Erythroblast (primary cell): ENCODE data around the gene RPA1.
A peak's percentile ranks its signal among the peaks of the same experiment; 100 is the strongest.
"Not testable (repeated sequence)": the region's sequence is repeated elsewhere in the genome, so short reads cannot be mapped to it uniquely, and the experiment has no call there.

Experiments used
- DNase-seq, 2 experiments: peaks; one replicate each; lab custom pipeline; 2025; lab: John Stamatoyannopoulos, UW
- GATA1 ChIP-seq: IDR thresholded peaks from 2 replicates; pipeline ENCODE4 v1.6.1; 2011; ENCODE audit warnings: low read depth, mild to moderate bottlenecking, control low read depth, low read length, moderate library complexity
- POLR2A ChIP-seq: IDR thresholded peaks from 2 replicates; pipeline ENCODE4 v1.6.1; 2011; ENCODE audit warnings: mild to moderate bottlenecking, low read length

The RPA1 gene

DNA sequence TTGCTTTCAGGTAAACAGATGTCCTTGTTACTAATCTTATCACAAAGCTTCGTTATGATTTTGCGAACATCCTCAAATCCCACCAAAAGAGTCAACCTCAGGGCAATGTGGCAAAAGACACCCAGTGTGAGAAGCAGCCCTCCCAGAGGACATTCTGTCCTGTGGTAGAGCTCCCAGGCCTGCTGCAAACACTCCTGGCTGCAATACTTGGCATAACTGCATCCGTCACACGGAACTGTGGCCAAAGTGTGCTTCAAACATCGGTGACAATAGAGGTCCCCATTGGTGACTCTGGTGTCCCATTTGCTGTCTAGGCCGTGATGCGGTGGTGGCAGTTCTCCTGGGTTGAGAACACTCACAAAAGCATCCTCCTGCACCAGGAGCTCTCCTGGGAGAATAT lies 29.6 kb upstream of the RPA1 start:
- TF ChIP-seq POLR2A (no peak), GATA1 (no peak)
- no peak for DNase-seq

GRCh38 chr17:1800712-1801111 lies 29.1 kb upstream of the RPA1 start:
- DNase-seq: no peak
- TF ChIP-seq POLR2A (no peak), GATA1 (no peak)

DNA sequence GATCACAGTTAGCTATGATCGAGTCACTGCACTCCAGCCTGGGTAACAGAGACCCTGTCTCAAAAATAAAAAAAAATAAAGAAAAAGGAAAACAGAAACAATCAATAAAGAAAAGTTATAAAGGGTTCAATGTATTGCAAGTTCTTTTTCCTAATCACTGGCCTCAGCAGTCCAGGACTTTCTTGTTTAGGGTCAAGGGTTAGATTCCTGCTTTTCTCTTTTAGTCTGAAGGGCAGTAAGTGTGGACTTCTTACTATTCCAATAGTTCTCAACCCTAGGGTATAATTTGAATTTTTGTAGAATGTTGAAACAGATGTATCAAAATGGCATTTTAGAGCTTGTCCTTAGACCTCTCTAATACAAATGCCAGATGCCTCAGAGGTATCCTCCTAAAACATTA lies 27.4 kb upstream of the RPA1 start:
- DNase-seq: no peak
- TF ChIP-seq POLR2A (no peak), GATA1 (no peak)

- no peak for TF ChIP-seq GATA1
- no peak for TF ChIP-seq POLR2A
- no peak for DNase-seq
Measured at GRCh38 chr17:1803280-1803679, 26.5 kb upstream of the RPA1 start.

DNA sequence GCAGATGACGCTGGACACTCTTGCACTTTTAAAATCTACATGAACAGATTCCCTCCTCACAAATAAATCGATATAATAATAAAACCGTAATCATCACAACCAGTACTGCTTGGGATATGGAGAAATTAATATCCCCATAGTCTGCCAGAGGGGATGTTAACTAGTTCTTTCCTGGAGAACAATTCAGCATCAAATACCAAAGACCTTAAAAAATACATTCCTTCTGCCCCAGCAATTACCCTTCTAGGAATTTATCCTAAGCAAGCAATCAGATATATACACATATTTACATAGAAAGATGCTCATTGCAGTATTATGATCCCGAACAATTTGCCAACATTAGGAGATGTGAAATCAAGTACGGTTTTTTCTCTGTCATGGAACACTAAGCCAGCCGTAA lies 21.9 kb upstream of the RPA1 start:
- no peak for DNase-seq
- TF ChIP-seq POLR2A (no peak), GATA1 (no peak)

DNA sequence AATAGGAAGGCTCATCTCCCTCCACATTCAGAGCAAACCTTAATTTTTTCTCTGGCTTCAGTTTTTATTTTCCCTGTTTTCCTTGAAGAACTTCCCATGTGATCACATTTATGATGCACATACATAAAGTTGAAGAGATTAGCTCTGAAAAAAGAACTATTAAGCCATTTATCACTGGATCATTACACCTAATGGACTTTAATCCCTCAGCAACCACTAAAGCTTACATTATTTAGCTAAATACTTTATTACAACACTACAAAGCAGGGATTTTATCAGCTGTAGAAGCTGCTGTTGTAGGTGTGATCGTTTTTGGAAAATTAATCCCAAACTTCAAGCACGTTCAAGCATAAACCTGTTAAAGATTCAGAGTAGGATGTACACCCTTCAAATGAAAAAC lies 21.2 kb upstream of the RPA1 start:
- TF ChIP-seq GATA1: no peak
- no peak for TF ChIP-seq POLR2A
- DNase-seq: no peak

DNA sequence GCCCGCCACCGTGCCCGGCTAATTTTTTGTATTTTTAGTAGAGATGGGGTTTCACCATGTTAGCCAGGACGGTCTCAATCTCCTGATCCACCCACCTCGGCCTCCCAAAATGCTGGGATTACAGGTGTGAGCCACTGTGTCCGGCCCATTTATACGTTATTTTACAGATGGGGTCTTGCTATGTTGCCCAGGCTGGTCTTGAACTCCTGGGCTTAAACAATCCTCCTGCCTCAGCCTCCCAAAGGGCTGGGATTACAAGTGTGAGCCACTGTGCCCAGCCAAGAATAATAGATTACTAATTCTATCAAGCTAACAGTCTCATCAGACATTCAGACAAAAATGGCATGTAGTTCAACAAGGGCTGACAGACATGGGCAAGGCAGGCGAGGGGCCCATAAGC lies 20.0 kb upstream of the RPA1 start:
- not testable (repeated sequence) for DNase-seq

DNA sequence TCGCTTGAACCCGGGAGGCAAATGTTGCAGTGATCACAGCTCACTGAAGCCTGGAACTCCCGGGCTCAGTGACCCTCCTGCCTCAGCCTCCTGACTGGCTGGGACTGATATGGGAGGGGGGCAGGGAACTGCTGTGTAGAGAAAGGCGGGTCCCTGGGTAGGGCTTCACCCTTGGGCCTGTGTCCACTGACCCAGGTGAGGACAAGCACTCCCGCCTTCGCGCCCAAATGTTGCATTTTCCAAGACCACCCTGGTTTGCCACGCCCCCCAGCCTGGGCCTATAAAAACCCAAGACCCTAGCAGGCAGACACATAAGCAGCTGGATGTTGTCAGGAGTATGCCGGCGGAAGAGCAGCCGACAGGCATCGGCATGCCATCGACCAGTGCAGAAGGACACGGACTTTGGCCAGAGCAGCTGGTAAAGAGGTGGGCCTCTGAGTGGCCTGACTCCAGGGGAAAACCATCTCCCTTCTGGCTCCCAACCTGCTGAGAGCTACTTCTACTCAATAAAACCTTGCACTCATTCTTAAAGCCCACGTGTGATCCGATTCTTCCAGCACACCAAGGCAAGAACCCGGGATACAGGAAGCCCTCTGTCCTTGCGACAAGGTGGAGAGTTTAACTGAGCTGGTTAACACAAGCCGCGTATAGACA lies 19.2 kb upstream of the RPA1 start:
- no peak for DNase-seq
- TF ChIP-seq GATA1 (no peak), POLR2A (no peak)

DNA sequence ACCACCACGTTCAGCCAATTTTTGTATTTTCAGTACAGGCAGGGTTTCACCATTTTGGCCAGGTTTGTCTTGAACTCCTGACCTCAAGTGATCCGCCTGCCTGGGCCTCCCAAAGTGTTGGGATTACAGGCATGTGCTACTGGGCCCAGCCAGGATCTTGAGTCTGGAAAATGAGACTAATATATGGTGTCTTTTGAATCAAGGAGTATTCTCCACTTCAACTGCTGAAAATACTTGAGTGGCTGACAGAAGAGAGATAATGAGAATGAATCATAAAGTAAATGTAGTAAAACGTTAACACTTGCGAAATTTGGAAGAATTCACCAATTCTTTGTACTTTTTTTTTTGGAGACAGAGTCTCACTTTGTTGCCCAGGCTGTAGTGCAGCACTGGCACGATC lies 16.7 kb upstream of the RPA1 start:
- no peak for DNase-seq
- TF ChIP-seq POLR2A (no peak), GATA1 (no peak)

GRCh38 chr17:1820528-1821252 lies 9.1 kb upstream of the RPA1 start:
- TF ChIP-seq GATA1 (no peak), POLR2A (no peak)

GRCh38 chr17:1829216-1829591 lies 601 bp upstream of the RPA1 start:
- TF ChIP-seq GATA1 (no peak), POLR2A (no peak)
- DNase-seq: peak in 1 of 2 experiments; percentile 45

More at GRCh38 chr17:1820528-1821252, 9.1 kb upstream of the RPA1 start:
- DNase-seq: no peak

GRCh38 chr17:1830288-1830687 lies 483 bp downstream of the RPA1 start:
- DNase-seq: peak; percentile 54 to 63
- TF ChIP-seq GATA1 (no peak), POLR2A (no peak)

GRCh38 chr17:1834380-1835149 lies 4.8 kb downstream of the RPA1 start:
- no peak for DNase-seq
- no peak for TF ChIP-seq GATA1
- no peak for TF ChIP-seq POLR2A

- peak; percentile 91 for DNase-seq
- no peak for TF ChIP-seq GATA1
- TF ChIP-seq POLR2A: no peak
Measured at GRCh38 chr17:1839516-1839915, 9.7 kb downstream of the RPA1 start.

GRCh38 chr17:1843947-1844346 lies 14.1 kb downstream of the RPA1 start:
- DNase-seq: no peak
- TF ChIP-seq POLR2A: no peak
- no peak for TF ChIP-seq GATA1
